Non-pigmented ciliary epithelial cell (primary cell): Measurements from ENCODE around the gene PROK2.

Experiments used
- DNase-seq: peaks from one replicate; pipeline ENCODE4 v3.0.0-alpha.2; 2010; ENCODE audit warnings: low read depth

The PROK2 gene

GRCh38 chr3:71734881-71735280, 50.1 kb downstream of the PROK2 start:
- no peak for DNase-seq

DNA sequence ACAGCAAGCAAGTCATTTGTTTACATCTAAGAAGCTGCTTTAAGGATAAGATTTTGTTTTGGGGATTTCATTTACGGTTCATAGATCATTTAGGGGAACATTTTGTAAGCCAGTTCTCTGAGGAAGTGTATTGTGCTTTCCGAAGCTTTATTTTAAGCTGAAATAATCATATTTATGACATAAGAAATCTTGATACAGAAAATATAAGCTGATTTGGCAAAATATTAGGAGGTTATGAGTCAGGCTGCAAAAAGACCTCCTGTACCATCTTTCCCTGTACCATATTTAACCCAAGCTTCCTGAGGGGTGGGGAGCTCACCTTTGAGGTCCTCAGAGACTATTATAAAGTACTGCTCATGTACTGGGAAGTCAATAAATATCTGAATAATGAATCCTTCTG, 51.6 kb downstream of the PROK2 start:
- no peak for DNase-seq

DNA sequence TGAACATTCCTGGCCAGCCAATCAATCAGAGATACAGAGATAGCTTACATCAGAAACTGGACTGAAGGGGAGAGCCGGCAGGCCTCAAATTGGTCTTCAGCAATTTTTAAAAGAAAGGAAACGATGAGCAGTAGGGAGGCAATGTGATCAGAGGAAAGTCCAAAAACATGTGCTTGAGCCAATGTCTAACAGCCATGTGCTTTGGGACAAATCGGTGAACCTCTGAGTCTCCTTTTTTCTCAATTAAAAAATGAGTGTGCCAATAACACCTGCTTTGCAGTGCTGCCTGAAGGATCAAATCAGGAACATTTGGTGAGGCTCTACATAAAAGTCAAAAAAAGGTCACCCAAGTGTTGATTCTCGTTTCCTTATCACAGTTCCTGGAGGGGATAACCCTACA, 52.3 kb downstream of the PROK2 start:
- DNase-seq: no peak

GRCh38 chr3:71728632-71729342, 56.2 kb downstream of the PROK2 start:
- DNase-seq: no peak

- no peak for DNase-seq
These were observed 58.8 kb downstream of the PROK2 start for GRCh38 chr3:71726146-71726545.

- DNase-seq: no peak
These were observed 59.5 kb downstream of the PROK2 start, which contains the start of gene EIF4E3 for GRCh38 chr3:71725271-71725991. TSS of gene EIF4E3 (minus strand) at chr3:71725402. CDS start at chr3:71725367, 35 bp downstream.

DNA sequence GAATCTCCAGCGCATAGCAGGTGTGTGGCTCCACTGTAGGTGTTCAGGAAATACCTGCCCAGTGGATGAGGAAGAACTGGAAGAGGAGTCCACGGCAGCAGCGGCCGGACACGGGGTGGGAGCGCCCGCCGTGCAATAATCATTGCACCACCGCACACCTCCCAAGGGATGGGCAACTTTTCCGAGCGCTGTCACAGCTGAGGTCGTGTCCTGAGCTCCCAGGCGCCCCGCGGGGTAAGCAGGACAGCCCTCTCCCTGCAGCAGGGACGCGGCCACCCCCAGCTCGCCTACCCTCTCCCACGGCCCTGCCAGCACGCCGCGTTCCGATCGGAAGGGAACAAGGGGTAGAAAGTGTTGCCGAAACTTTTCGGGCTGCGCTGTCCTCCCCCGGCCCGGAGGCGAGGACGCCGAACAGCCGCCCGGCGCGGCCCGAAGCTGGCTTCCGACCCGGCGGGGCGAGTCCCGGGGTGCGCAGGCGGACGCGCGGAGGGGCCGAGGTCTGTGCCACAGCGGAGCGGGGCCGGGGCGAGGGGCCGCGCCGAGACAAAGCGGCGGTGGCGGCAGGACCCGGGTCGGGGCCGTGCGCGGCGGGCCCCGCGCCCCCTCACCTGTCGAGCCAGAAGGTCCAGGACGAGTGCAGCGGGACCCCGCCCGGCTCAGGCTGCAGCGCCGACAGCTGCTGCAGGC, 60.2 kb downstream of the PROK2 start:
- DNase-seq: no peak

GRCh38 chr3:71724171-71724453, 60.8 kb downstream of the PROK2 start:
- no peak for DNase-seq

GRCh38 chr3:71723452-71724170, 61.3 kb downstream of the PROK2 start:
- no peak for DNase-seq

- no peak for DNase-seq
These were observed 62.3 kb downstream of the PROK2 start for GRCh38 chr3:71722693-71723092.
